Skeletal muscle satellite cell (primary cell): ENCODE data around the gene RACGAP1.

ENCODE experiments used
- H3K27me3 ChIP-seq: 2 replicates; pipeline ENCODE4 v1.7.0; 2013; ENCODE audit warnings: low read length; ENCODE audit not compliant: control insufficient read depth, insufficient read depth
- H3K36me3 ChIP-seq: 2 replicates; pipeline ENCODE4 v1.7.0; 2013; ENCODE audit warnings: mild to moderate bottlenecking, control low read depth, low read length; ENCODE audit not compliant: insufficient read depth
- H3K4me1 ChIP-seq: 2 replicates; pipeline ENCODE4 v1.7.0; 2013; ENCODE audit warnings: low read length; ENCODE audit not compliant: control insufficient read depth, insufficient read depth
- H3K4me2 ChIP-seq: 2 replicates; pipeline ENCODE4 v1.7.0; 2013; ENCODE audit warnings: mild to moderate bottlenecking, low read length
- H3K4me3 ChIP-seq: 2 replicates; pipeline ENCODE4 v1.7.0; 2013; ENCODE audit warnings: low read length
- H3K9ac ChIP-seq: 2 replicates; pipeline ENCODE4 v1.7.0; 2013; ENCODE audit warnings: mild to moderate bottlenecking, low read depth, low read length, moderate library complexity
- H3K9me3 ChIP-seq: replicated peaks from 2 replicates; pipeline ENCODE4 v1.7.0; 2013; ENCODE audit warnings: mild to moderate bottlenecking, control low read depth, low read length

RACGAP1 gene

GRCh38 chr12:49941556-49942511 lies 83.5 kb downstream of the RACGAP1 start:
- H3K27me3 ChIP-seq: no peaks in the 10 kb centered on the region
- H3K36me3 ChIP-seq: no peaks in the 10 kb centered on the region
- H3K4me2 ChIP-seq: no peak overlapping the region
- no peaks in the 10 kb centered on the region for H3K9me3 ChIP-seq
- H3K4me1 ChIP-seq: peaks cover 12% of the 10 kb centered on the region
- H3K9ac ChIP-seq: no peak overlapping the region
- H3K4me3 ChIP-seq: no peak overlapping the region

DNA sequence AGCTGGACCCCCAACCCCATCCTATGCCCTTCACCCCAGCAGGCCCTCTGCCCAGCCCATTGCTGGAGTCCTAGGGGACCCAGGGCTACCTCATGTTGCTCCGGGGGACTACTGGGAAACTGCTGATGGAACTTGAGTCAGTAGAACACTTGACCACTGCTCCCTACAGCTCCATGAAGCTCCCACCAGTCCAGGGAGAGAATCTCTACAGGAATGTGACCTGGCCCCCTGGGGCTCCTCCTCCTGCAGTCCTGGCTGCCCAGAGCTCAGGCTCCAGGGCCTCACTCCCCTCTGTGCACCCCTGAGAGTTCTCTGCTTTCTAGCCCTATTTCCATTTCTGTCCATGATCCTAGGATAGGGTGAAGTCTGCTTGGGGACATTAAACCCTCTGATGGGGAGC lies 85.6 kb downstream of the RACGAP1 start:
- Histone ChIP-seq H3K36me3 (no peaks in the 10 kb centered on the region), H3K9me3 (no peaks in the 10 kb centered on the region), H3K4me3 (no peak overlapping the region), H3K4me1 (no peaks in the 10 kb centered on the region), H3K27me3 (no peaks in the 10 kb centered on the region), H3K9ac (no peak overlapping the region), H3K4me2 (no peak overlapping the region)

- Histone ChIP-seq H3K9me3 (no peaks in the 10 kb centered on the region), H3K4me3 (no peak overlapping the region), H3K4me2 (no peak overlapping the region), H3K27me3 (no peaks in the 10 kb centered on the region), H3K36me3 (no peaks in the 10 kb centered on the region), H3K9ac (no peak overlapping the region), H3K4me1 (no peaks in the 10 kb centered on the region)
Observed at GRCh38 chr12:49939307-49939706, 86.0 kb downstream of the RACGAP1 start.
